PFSK-1 (cell line): ENCODE measurements around the gene PPP1R2B.

ENCODE experiments used
- POLR2AphosphoS5 ChIP-seq: IDR thresholded peaks from 2 replicates; pipeline ENCODE4 v1.6.1; 2012; ENCODE audit warnings: low read depth, mild to moderate bottlenecking, control low read depth, low read length, moderate library complexity
- TAF1 ChIP-seq: IDR thresholded peaks from 2 replicates; pipeline ENCODE4 v1.6.1; 2012; ENCODE audit warnings: low read length, control low read depth, borderline replicate concordance; ENCODE audit not compliant: insufficient read depth
- TF ChIP-seq, protein P1 (sequence below), 2 experiments: IDR thresholded peaks; 2 replicates each; pipeline versions ENCODE4 v1.6.1 to v1.8.0; 2011 to 2012; ENCODE audit warnings: low read depth in 2 of 2, low read length in 2 of 2, control low read depth in 1 of 2, inconsistent platforms in 1 of 2, mild to moderate bottlenecking in 1 of 2, moderate library complexity in 1 of 2; ENCODE audit not compliant: insufficient read depth in 1 of 2

DNA sequence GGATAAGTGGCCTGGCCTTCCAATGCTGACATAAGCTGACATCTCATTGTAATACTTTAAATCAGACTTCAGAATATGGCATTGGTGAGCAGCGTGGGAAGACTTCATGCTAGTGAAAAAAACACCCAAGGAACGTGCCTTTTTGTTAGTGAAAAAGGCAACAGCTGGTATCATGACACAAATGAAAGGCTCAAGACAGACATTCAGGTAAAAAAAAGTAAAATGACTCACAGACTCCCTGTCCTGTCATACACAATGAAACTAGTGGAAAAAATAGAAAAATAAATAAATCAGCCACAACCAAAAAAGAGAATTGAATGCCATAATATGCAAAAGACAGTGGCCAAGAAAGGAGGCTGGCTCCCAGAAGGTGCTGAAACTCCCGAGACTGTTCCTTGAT lies 24.4 kb upstream of the PPP1R2B start:
- TF ChIP-seq POLR2AphosphoS5 = no peak
- TF ChIP-seq, protein P1, sequence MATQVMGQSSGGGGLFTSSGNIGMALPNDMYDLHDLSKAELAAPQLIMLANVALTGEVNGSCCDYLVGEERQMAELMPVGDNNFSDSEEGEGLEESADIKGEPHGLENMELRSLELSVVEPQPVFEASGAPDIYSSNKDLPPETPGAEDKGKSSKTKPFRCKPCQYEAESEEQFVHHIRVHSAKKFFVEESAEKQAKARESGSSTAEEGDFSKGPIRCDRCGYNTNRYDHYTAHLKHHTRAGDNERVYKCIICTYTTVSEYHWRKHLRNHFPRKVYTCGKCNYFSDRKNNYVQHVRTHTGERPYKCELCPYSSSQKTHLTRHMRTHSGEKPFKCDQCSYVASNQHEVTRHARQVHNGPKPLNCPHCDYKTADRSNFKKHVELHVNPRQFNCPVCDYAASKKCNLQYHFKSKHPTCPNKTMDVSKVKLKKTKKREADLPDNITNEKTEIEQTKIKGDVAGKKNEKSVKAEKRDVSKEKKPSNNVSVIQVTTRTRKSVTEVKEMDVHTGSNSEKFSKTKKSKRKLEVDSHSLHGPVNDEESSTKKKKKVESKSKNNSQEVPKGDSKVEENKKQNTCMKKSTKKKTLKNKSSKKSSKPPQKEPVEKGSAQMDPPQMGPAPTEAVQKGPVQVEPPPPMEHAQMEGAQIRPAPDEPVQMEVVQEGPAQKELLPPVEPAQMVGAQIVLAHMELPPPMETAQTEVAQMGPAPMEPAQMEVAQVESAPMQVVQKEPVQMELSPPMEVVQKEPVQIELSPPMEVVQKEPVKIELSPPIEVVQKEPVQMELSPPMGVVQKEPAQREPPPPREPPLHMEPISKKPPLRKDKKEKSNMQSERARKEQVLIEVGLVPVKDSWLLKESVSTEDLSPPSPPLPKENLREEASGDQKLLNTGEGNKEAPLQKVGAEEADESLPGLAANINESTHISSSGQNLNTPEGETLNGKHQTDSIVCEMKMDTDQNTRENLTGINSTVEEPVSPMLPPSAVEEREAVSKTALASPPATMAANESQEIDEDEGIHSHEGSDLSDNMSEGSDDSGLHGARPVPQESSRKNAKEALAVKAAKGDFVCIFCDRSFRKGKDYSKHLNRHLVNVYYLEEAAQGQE (IDR thresholded peaks at IDR 0.05; ENCODE audit: insufficient read depth in 1 of 2, low read depth in 2 of 2, low read length in 2 of 2) = no peak
- no peak for TF ChIP-seq TAF1
